Airway epithelial cell (primary cell): ENCODE data around the gene HNRNPA0. TPM values are rescaled to one million over a fixed set of nuclear protein-coding genes. Genes with fewer than 3 reads are reported as not detected.

ENCODE experiments used
- total RNA-seq: library from RNA; depleted of rRNA; stranded (reverse); fragments of >200 nt; gene quantifications from 2 replicates; pipeline ENCODE4 v1.2.3, GENCODE V29; 2015

The HNRNPA0 gene
- total RNA-seq: 8.3 and 10.3 TPM in 2 replicates

DNA sequence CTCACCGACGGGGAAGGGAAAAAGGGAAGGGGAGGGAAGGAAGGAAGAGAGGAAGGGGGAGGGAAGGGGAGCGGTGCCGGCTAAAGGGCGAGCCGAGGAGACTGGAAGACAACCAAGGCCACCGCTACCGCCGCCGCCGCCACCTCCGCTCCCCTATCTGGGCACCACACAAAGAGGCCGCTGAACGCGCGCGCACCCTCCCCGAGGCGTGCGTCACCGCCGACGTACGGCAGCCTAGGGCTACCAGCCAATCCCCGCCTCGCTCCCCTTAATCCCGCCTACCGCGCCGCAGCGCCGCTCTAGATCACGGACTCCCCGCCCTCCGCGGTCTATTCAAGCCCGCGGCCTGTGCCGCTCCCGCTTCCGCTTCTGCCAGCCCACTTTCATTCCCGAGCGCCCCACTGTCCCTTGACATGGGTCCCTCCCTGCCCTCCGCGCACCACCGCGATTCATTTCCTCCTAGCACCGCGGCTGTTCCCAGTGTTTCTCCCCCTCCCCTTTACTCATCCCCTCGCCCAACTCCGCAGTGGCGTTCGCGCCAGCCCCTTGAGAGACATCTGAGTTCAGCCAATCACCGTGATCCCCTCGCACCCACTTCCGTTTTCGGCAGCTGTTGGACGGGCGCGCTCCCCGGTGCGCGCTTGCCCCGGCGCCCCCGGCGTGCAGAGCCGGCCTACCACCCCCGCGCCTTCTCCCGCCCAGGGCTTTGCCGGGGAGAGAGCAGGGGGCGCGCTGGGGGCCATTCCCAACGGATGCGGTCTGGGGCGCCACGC is at the start of gene HNRNPA0:
HNRNPA0 (minus strand) TSS at position 176 of the 773 bp plus-strand sequence. CDS start 297 bp downstream, outside the sequence.

DNA sequence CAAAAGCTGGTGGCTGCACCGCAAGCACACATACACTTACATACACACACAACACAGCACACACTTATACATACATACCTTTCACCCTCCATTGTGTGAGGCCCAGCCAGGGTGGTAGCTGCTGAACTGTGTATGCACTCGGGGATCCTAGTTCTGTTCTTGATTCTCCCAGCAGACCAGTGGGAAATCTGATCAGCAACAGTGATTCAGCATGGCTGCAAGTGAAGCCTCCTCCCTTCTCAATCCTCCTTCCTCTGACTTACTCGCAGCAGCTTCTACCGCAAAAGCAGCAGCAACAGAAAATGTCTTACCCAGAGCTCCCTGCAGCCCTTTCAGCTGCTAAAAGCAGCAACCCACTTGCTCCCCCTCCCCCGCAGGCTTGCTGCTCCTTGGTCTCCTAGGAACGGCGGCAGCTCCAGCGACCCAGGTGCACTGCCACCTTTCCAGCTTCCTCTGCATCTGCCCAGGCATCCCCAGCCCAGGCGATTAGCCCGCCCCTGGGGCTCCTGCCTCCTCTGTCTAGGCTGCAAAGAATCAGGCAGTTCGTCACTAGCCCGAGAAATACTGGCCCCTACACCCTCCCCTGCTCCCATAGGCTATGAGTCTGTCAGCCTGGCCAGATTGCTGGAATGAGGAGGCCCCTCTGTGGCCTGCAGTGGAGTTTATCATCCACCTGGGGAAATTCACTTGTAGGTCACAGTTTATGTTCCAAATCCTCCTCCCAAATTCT is 18.4 kb downstream of the HNRNPA0 start, which contains the start of gene KLHL3:
KLHL3 (minus strand) TSS at position 535 of the 730 bp plus-strand sequence; CDS start at position 92, 443 bp downstream.

Other genes starting within 250 kb of the HNRNPA0 start
- 0.79 and 1.6 TPM in 2 replicates for gene KLHL3, start 18.3 kb downstream of the HNRNPA0 start, total RNA-seq
- not detected in 2 replicates for gene MYOT, start 113.5 kb upstream of the HNRNPA0 start, total RNA-seq
- gene PKD2L2, start 135.1 kb upstream of the HNRNPA0 start, total RNA-seq: not detected in 2 replicates